ES-I3 (cell line): ENCODE results near the gene TOX2.
A peak's percentile ranks its signal among the peaks of the same experiment; 100 is the strongest.

Experiments used
- H3K36me3 ChIP-seq: 2 replicates; pipeline ENCODE4 v1.6.1; 2013; ENCODE audit warnings: mild to moderate bottlenecking, low read length, control low read depth, moderate library complexity; ENCODE audit not compliant: insufficient read depth
- H3K4me1 ChIP-seq: 2 replicates; pipeline ENCODE4 v1.6.1; 2013; ENCODE audit warnings: mild to moderate bottlenecking, control low read depth, low read length; ENCODE audit not compliant: insufficient read depth
- H3K9ac ChIP-seq: 2 replicates; pipeline ENCODE4 v1.6.1; 2013; ENCODE audit warnings: low read depth, mild to moderate bottlenecking, low read length, moderate library complexity
- H3K9me3 ChIP-seq: 2 replicates; pipeline ENCODE4 v1.6.1; 2013; ENCODE audit warnings: mild to moderate bottlenecking, low read length, moderate library complexity; ENCODE audit not compliant: control insufficient read depth, insufficient read depth

TOX2 gene, protein sequence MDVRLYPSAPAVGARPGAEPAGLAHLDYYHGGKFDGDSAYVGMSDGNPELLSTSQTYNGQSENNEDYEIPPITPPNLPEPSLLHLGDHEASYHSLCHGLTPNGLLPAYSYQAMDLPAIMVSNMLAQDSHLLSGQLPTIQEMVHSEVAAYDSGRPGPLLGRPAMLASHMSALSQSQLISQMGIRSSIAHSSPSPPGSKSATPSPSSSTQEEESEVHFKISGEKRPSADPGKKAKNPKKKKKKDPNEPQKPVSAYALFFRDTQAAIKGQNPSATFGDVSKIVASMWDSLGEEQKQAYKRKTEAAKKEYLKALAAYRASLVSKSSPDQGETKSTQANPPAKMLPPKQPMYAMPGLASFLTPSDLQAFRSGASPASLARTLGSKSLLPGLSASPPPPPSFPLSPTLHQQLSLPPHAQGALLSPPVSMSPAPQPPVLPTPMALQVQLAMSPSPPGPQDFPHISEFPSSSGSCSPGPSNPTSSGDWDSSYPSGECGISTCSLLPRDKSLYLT

DNA sequence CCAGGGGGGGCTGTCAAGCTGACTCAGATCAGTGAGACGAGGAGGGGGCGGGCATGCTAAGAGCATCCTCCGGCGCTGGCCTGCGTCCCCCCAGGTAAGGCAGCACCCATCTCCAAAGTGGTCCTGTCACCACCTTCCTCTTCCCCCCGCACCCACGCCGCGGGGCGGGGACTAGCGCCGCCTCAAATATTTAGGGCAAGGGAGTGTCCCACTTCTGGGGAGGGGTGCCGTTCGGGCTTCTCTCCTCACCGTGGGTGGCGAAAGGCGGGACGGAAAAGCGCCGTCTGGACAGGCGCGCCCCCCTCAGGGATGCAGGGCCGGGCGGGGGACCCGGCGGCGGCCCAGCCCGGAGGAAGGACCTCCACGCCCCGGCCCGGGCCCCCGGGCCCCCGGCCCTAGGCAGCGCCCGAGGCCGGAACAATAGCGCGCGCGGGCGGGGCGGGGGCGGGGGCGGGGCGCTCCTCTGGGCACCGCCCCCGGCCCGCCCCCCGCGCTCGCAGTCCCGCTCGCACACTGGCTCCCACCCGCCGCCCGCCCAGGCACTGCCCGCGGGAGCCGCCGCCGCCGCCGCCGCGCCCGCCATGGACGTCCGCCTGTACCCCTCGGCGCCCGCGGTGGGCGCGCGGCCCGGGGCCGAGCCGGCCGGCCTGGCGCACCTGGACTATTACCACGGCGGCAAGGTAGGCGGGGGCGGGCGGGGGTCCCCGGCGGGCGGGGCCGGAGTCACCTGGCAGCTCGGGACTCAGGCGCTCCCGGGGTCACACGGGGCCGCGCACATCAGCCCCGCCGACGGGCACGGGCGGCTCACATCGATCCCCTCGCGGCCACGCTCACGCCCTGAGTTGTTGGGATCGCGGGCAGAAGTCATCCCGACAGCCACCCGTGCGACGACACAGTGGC lies at the start of gene TOX2:
TOX2 (plus strand) TSS at position 542 of the 900 bp plus-strand sequence; CDS start at position 582, 40 bp downstream.
- Histone ChIP-seq H3K9me3 (peaks cover 8% of the 10 kb centered on the region), H3K4me1 (no peaks in the 10 kb centered on the region), H3K9ac (peak within 1 kb of the TSS; percentile 81), H3K36me3 (no peaks in the 10 kb centered on the region)

DNA sequence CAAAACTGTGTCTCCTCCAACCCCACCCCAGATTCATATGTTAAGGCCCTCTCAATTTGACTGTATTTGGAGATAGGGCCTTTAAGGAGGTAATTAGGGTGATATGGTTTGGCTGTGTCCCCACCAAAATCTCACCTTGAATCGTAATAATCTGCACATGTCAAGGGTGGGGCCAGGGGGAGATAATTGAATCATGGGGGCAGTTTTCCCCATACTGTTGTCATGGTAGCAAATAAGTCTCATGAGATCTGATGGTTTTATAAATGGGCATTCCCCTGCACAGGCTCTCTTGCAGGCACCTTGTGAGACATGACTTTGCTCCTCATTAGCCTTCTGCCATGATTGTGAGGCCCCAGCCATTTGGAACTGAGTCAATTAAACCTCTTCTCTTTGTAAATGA lies 46.6 kb upstream of the TOX2 start:
- H3K9ac ChIP-seq = no peak overlapping the region
- H3K4me1 ChIP-seq = no peaks in the 10 kb centered on the region
- H3K36me3 ChIP-seq = no peaks in the 10 kb centered on the region
- no peaks in the 10 kb centered on the region for H3K9me3 ChIP-seq

- H3K9me3 ChIP-seq = no peaks in the 10 kb centered on the region
- H3K9ac ChIP-seq = no peak overlapping the region
- H3K4me1 ChIP-seq = no peaks in the 10 kb centered on the region
- H3K36me3 ChIP-seq = no peaks in the 10 kb centered on the region
These were observed 44.2 kb upstream of the TOX2 start for GRCh38 chr20:43870484-43870883.

DNA sequence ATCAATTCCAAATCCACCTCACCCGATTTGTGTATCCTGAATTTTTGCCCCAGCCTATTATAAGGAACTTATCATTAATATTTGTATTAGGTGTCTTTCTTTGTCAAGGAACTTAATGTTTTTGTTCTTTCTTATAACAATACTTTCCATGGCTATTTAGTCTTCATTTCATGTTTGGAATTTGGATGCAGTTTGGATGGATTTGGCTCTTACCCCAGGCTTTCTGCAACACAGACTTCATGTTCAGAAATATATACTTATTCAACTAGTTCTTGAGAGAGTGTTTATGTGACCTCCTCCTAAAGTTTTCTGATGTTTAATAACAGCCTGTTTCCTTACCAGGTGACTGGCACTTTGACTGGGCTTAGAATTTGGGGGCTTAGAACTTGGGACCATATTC lies 35.9 kb upstream of the TOX2 start:
- peaks cover 5% of the 10 kb centered on the region; the same call in 1 of the 2 replicates for H3K9me3 ChIP-seq
- H3K9ac ChIP-seq = no peak overlapping the region
- H3K4me1 ChIP-seq = no peaks in the 10 kb centered on the region
- H3K36me3 ChIP-seq = no peaks in the 10 kb centered on the region

GRCh38 chr20:43893930-43894329 lies 20.7 kb upstream of the TOX2 start:
- Histone ChIP-seq H3K9me3 (no peaks in the 10 kb centered on the region; the same call in 1 of the 2 replicates), H3K4me1 (peaks cover 33% of the 10 kb centered on the region), H3K36me3 (no peaks in the 10 kb centered on the region; the same call in 1 of the 2 replicates), H3K9ac (no peak overlapping the region)

- Histone ChIP-seq H3K36me3 (no peaks in the 10 kb centered on the region; the same call in 1 of the 2 replicates), H3K4me1 (peaks cover 33% of the 10 kb centered on the region), H3K9ac (no peak overlapping the region), H3K9me3 (no peaks in the 10 kb centered on the region; the same call in 1 of the 2 replicates)
These were observed 20.2 kb upstream of the TOX2 start for GRCh38 chr20:43894491-43894890.

- H3K9ac ChIP-seq = no peak overlapping the region
- H3K4me1 ChIP-seq = peaks cover 38% of the 10 kb centered on the region
These were observed 19.4 kb upstream of the TOX2 start for GRCh38 chr20:43895235-43895634.

GRCh38 chr20:43899274-43900120 lies 15.2 kb upstream of the TOX2 start:
- Histone ChIP-seq H3K9me3 (no peaks in the 10 kb centered on the region; the same call in 1 of the 2 replicates), H3K4me1 (peaks cover 32% of the 10 kb centered on the region), H3K9ac (peak overlapping the region; percentile 5; the same call in 1 of the 2 replicates), H3K36me3 (no peaks in the 10 kb centered on the region)

More at GRCh38 chr20:43895235-43895634, 19.4 kb upstream of the TOX2 start:
- Histone ChIP-seq H3K9me3 (no peaks in the 10 kb centered on the region; the same call in 1 of the 2 replicates), H3K36me3 (no peaks in the 10 kb centered on the region; the same call in 1 of the 2 replicates)

DNA sequence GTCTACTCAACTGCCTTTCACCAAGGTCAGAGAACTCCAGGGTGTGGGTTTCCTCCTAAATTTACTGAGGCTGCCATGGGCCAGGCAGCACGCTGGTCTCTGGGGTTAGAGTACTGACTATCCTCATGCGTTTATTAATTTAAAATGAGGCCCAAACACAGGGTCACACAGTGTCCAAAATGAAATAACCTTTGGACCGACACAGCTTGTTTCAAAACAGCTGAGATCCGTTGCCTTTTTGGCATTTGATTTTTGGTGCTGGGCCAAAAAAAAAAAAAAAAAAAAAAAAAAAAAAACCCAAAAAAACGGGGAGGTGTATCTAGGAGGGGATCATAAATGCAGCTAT lies 14.6 kb upstream of the TOX2 start:
- Histone ChIP-seq H3K4me1 (peaks cover 31% of the 10 kb centered on the region), H3K36me3 (no peaks in the 10 kb centered on the region), H3K9me3 (no peaks in the 10 kb centered on the region; the same call in 1 of the 2 replicates), H3K9ac (no peak overlapping the region)

DNA sequence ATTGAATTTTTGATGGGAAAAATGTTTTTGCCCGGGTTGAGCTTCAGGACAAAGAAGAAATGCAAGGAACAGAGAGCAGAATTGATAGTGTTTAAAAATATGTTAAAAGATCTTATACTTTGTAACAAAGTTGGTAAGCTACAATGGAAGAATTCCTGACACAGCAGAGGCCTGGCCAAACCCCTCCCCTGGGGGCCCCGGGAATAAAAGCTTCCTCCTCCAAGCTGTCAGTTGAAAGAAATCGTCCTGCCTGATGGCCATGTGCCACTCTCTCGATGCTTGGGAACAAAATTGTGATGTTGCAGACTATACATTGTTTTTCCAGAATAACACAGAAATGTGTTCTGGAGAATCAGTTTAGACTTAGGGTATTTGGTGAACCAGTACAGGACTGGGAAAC lies 14.2 kb upstream of the TOX2 start:
- Histone ChIP-seq H3K4me1 (peaks cover 28% of the 10 kb centered on the region), H3K9me3 (no peaks in the 10 kb centered on the region; the same call in 1 of the 2 replicates), H3K36me3 (no peaks in the 10 kb centered on the region), H3K9ac (no peak overlapping the region)

DNA sequence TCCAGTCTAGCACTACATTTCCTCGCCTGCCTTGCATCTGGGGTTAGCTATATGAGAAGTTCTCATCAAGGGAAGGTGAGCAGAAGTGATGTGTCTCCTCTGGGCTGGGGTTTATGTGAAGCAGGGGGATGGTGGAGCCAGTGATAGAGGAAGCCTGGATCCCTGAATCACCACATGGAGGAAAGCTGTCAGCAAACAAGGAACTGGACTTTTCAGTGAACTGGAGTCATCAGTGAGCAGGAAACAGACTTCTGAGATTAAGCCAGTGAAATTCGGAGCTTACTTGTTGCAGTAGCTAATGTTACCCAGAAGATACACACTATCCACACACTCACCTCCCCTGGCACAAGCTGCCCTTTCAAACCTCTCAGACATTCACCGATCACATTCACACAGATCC lies 13.4 kb upstream of the TOX2 start:
- peaks cover 27% of the 10 kb centered on the region for H3K4me1 ChIP-seq
- no peaks in the 10 kb centered on the region; the same call in 1 of the 2 replicates for H3K9me3 ChIP-seq
- no peak overlapping the region for H3K9ac ChIP-seq
- no peaks in the 10 kb centered on the region for H3K36me3 ChIP-seq

DNA sequence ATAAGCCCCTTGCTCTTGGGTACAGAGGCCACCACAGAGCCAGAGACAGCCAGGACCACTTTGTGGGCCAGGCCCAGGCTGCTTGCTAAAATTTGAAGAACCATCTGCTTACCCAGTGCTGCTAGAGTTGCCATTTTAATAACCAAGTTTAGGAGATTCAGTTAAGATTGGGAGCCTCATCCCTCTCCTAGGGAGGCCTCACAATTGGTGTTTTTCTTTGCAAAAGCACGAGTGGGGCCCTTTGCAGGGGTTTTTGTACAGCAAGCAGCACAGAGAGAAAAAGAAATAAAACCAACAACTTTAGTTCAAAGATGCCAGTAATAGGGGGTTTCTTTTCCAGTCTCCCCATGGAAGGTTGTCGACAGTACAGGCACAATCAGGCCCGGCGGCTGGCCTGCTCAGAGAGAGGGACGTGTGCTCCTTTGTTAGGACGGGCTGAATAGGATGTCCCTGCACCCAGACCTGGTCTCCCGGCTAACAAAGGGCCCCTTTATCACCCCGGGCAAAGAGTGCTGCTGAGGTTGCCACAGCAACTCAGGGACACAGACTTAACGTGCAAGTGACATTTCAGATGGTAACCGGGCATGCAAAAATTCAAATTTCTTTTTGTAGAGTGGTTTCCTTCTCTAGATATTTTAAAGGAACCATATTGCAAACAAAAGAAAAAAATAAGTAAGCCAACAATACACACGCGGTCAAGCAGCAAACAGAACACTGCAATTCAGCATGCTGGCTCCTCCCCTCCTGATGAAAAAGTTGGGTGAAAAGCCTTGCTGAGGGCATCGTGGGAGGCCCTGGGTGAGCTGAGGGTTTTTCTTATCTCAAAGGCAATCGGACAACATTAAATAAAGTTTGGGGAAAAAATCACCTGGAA lies 10.5 kb upstream of the TOX2 start:
- H3K9ac ChIP-seq = no peak overlapping the region
- H3K4me1 ChIP-seq = peaks cover 17% of the 10 kb centered on the region
- no peaks in the 10 kb centered on the region; the same call in 1 of the 2 replicates for H3K9me3 ChIP-seq
- no peaks in the 10 kb centered on the region for H3K36me3 ChIP-seq

- no peaks in the 10 kb centered on the region; the same call in 1 of the 2 replicates for H3K9me3 ChIP-seq
- H3K4me1 ChIP-seq = peaks cover 17% of the 10 kb centered on the region
- no peak overlapping the region for H3K9ac ChIP-seq
- H3K36me3 ChIP-seq = no peaks in the 10 kb centered on the region
These were observed 9.8 kb upstream of the TOX2 start for GRCh38 chr20:43904827-43905177.
